Measurements from ENCODE around the gene TMEM94.

TMEM94 gene

DNA sequence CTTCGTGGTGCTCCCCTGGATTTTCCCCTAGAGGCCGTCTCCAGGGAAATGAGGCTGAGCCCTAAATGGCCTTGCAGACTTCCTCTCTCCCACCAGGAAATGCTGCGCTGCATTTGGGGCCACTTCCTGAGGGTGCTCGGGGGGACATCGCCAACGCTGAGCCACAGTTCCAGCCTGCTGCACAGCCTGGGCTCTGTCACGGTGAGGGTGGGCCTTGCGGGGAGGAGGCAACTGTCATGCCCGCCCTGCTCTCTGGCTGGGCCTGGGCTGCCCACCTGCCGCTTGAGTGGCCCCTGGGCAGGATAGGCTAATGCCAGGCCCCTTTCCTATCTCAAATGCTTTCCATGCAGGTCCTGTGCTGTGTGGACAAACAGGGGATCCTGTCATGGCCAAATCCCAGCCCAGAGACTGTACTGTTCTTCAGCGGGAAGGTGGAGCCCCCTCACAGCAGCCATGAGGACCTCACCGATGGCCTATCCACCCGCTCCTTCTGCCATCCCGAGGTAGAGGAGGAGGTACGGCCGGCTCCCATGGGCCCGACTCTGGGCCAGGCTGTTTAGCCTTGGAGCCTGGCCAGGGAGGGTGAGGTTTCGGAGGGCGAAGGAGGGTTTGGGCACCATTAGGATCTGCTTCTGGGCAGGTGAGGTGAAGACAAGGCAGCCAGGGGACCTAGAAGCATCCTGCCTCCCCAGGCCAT, 34.7 kb downstream of the TMEM94 start:
- Mint-ChIP-seq H3K27me3 (no peaks in the 10 kb centered on the region), H3K36me3 (peaks cover 25 to 56% of the 10 kb centered on the region in 2 donors), H3K4me1 (peaks cover 18 to 19% of the 10 kb centered on the region in 2 donors), H3K4me3 (no peak overlapping the region), H3K9me3 (no peaks in the 10 kb centered on the region), H3K27ac (no peak overlapping the region)
- ATAC-seq (replicated peaks): no peak
- DNase-seq: no peak

DNA sequence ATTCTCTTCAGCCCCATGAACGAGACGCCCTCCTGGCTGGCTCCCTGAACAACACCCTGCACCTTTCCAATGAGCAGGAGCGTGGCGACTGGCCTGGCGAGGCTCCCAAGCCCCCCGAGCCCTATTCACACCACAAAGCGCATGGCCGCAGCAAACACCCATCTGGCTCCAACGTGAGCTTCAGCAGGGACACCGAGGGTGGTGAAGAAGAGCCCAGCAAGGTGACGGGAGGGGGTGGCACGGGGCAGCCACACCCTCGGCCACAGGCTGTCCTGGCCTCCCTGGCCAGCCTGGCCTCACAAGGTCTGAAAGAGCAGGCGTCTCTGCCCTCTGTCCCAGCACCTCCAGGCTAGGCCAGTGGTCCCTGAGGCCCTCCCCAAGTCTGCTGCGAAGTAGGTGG, 35.2 kb downstream of the TMEM94 start:
- Mint-ChIP-seq H3K9me3 (no peaks in the 10 kb centered on the region), H3K27ac (no peak overlapping the region), H3K4me1 (peaks cover 12 to 14% of the 10 kb centered on the region in 2 donors), H3K4me3 (no peak overlapping the region), H3K36me3 (peaks cover 23 to 56% of the 10 kb centered on the region in 2 donors), H3K27me3 (no peaks in the 10 kb centered on the region)
- ATAC-seq (replicated peaks) (no peak), DNase-seq (no peak)

DNA sequence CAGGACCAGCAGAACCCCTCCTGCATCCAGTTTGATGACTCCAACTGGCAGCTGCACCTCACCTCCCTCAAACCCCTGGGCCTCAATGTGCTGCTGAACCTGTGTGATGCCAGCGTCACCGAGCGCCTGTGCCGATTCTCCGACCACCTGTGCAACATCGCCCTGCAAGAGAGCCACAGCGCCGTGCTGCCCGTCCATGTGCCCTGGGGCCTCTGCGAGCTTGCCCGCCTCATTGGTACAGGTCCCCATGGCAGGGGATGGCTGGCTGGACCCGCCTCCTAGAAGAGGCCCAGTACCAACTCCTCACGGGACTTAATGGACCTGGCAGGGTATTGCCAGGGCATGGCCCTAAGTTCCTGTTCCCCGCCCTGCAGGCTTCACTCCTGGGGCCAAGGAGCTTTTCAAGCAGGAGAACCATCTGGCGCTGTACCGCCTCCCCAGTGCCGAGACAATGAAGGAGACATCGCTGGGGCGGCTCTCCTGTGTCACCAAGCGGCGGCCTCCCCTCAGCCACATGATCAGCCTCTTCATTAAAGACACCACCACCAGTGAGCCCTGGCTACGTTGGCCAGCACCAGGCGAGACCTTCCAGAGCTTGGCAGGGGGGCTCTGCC, 36.2 kb downstream of the TMEM94 start:
- no peak for DNase-seq
- H3K27ac Mint-ChIP-seq: peak overlapping the region; percentile 59
- H3K9me3 Mint-ChIP-seq: no peaks in the 10 kb centered on the region
- H3K27me3 Mint-ChIP-seq: no peaks in the 10 kb centered on the region
- peaks cover 3 to 4% of the 10 kb centered on the region in 2 donors for H3K4me1 Mint-ChIP-seq
- ATAC-seq (replicated peaks): no peak
- peaks cover 26 to 50% of the 10 kb centered on the region in 2 donors for H3K36me3 Mint-ChIP-seq
- no peak overlapping the region for H3K4me3 Mint-ChIP-seq

DNA sequence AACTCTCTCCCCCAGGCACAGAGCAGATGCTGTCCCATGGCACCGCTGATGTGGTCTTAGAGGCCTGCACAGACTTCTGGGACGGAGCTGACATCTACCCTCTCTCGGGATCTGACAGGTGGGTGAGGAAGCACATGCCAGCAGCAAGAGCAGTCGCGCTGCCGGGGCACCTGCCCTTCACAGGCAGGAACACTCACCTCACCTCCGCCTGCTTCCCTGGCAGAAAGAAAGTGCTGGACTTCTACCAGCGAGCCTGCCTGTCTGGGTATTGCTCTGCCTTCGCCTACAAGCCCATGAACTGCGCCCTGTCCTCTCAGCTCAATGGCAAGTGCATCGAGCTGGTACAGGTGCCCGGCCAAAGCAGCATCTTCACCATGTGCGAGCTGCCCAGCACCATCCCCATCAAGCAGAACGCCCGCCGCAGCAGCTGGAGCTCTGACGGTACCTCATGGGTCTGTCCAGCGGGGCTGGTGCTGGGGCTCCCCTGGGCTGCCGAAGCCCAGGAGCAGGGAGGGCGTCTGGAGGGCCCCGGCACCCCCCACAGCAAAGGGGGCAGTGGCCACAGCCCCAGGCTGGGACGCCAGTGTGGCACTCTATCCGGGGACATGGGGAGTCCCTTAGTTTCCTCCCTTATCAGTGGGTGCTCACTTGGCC, 37.2 kb downstream of the TMEM94 start:
- Mint-ChIP-seq H3K4me1 (peaks cover 0 to 1% of the 10 kb centered on the region in 2 donors), H3K27ac (no peak overlapping the region), H3K27me3 (no peaks in the 10 kb centered on the region), H3K4me3 (no peak overlapping the region), H3K9me3 (no peaks in the 10 kb centered on the region), H3K36me3 (peaks cover 26 to 53% of the 10 kb centered on the region in 2 donors)
- no peak for ATAC-seq (replicated peaks)
- no peak for DNase-seq

DNA sequence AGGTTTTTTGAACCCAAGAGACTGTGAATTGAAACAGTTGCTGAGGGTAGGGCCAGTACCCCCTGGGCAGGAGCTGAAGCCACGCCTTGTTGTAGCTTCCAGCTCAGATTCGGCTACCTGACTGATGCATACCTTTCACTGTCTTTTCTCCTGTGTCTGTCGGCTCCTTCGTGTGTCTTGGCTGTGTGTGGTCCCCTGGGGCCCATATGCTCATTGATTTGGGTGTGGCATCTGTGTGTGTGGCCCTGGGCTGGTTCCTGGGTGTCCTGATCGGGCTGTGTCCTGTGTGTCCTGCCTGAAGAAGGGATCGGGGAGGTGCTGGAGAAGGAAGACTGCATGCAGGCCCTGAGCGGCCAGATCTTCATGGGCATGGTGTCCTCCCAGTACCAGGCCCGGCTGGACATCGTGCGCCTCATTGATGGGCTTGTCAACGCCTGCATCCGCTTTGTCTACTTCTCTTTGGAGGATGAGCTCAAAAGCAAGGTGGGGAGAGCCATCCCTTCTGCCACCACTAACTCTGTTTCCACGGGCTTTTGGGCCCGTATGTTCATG, 38.0 kb downstream of the TMEM94 start:
- Mint-ChIP-seq H3K4me1 (no peaks in the 10 kb centered on the region), H3K9me3 (no peaks in the 10 kb centered on the region), H3K27me3 (no peaks in the 10 kb centered on the region), H3K4me3 (no peak overlapping the region), H3K36me3 (peaks cover 33 to 58% of the 10 kb centered on the region in 2 donors), H3K27ac (no peak overlapping the region)
- DNase-seq: no peak
- ATAC-seq (replicated peaks): no peak

DNA sequence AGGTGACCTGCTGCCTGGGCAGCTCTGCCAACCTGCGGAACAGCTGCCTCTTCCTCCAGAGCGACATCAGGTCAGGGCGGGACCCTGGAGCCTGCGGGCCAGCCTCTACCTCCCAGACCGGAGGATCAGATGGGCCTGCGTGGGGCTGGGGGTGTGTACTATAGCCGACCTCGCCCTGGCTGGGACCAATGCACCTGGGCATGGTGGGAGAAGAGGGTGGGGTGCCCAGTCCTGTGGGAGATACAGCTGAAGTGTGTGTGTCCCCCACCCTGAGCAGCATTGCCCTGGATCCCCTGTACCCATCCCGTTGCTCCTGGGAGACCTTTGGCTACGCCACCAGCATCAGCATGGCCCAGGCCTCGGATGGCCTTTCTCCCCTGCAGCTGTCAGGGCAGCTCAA, 39.6 kb downstream of the TMEM94 start:
- Mint-ChIP-seq H3K9me3 (no peaks in the 10 kb centered on the region), H3K4me3 (no peak overlapping the region), H3K4me1 (no peaks in the 10 kb centered on the region), H3K27ac (no peak overlapping the region), H3K27me3 (no peaks in the 10 kb centered on the region), H3K36me3 (peaks cover 31 to 56% of the 10 kb centered on the region in 2 donors)
- ATAC-seq (replicated peaks) (no peak), DNase-seq (no peak)

DNA sequence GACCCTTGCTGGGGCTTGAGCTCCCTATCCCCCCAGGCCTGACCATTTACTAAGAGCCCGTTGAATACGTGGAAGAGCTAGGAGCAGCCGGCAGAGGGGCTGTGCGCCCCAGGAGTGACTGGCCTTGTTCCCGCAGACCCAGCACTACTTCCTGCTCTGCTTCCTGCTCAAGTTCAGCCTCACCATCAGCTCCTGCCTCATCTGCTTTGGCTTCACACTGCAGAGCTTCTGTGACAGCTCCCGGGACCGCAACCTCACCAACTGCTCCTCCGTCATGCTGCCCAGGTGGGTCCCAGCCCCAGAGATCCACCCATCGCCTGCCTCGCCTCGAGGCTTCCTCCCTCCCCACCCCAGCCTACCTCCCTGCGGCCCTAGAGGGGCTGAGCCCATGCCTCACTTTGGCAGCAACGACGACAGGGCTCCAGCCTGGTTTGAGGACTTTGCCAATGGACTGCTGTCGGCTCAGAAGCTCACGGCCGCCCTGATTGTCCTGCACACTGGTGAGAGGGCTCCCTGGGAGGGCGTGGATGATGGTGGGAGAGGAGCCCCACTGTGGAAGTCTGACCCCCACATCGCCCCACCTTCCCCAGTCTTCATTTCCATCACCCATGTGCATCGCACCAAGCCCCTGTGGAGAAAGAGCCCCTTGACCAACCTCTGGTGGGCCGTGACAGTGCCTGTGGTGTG, 41.7 kb downstream of the TMEM94 start:
- H3K27me3 Mint-ChIP-seq: no peaks in the 10 kb centered on the region
- H3K4me3 Mint-ChIP-seq: no peak overlapping the region
- ATAC-seq (replicated peaks): no peak
- H3K9me3 Mint-ChIP-seq: no peaks in the 10 kb centered on the region
- H3K36me3 Mint-ChIP-seq: peaks cover 23 to 43% of the 10 kb centered on the region in 2 donors
- no peaks in the 10 kb centered on the region for H3K4me1 Mint-ChIP-seq
- DNase-seq: no peak
- H3K27ac Mint-ChIP-seq: peak overlapping the region; percentile 9

DNA sequence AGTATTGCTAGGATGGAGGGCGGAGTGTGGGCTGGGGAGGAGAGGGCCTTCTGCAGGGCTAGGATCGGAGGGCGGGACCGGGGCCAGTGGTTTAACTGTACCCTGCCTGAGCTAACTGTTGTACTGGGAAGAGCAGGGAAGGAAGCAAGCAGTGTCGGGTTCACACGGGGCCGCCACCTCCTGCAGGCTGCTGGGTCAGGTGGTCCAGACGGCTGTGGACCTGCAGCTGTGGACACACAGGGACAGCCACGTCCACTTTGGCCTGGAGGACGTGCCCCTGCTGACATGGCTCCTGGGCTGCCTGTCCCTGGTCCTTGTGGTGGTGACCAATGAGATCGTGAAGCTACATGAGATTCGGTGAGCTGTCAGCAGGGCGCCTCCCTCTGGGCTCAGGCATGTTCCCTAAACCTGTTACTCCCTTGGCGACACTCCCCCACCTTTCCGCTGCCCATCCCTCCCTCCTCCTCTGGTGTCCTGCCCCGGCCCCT, 42.3 kb downstream of the TMEM94 start:
- no peaks in the 10 kb centered on the region for H3K9me3 Mint-ChIP-seq
- H3K36me3 Mint-ChIP-seq: peaks cover 23 to 43% of the 10 kb centered on the region in 2 donors
- DNase-seq (no peak), ATAC-seq (replicated peaks) (no peak)
- H3K4me3 Mint-ChIP-seq: no peak overlapping the region
- H3K27me3 Mint-ChIP-seq: no peaks in the 10 kb centered on the region
- no peak overlapping the region for H3K27ac Mint-ChIP-seq
- no peaks in the 10 kb centered on the region for H3K4me1 Mint-ChIP-seq

DNA sequence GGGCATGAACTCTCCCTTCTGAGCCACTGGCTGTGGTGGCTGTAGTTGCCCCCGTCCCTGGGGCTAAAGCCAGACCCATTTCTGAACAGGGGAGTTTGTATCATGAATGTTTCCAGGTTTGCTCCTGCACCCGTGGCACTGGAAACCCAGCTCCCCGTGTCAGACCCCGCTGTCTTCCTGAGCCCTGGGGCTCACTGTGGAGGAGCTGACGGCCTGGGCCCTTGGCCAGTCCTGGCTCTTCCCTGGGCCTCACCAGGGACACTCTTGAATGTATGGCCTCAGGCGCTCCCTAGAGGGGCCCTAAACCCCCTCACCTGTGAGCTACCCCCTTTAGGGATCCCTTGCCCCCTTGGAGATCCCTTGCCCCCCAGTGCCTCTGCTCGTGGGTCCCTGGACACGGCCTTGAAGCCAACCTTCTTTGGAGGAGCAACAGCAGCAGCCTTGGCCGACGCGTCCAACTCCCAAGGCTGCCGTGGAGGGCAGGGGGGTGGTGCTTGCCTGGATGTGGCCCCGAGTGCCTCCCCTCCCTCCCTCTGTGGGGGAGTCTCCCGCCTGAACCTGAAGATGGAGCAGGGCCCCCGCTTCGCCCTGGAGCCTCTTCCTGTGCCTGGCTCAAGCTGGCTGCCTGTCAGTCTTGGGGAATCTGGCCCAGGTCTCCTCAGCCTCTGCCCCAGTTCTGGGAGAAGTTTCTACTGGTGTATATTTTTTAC, 43.0 kb downstream of the TMEM94 start:
- H3K27me3 Mint-ChIP-seq: no peaks in the 10 kb centered on the region
- no peak overlapping the region for H3K4me3 Mint-ChIP-seq
- peak overlapping the region; percentile 51 for H3K27ac Mint-ChIP-seq
- peaks cover 0 to 3% of the 10 kb centered on the region in 2 donors for H3K4me1 Mint-ChIP-seq
- H3K36me3 Mint-ChIP-seq: peaks cover 20 to 39% of the 10 kb centered on the region in 2 donors
- DNase-seq: no peak
- no peak for ATAC-seq (replicated peaks)
- no peaks in the 10 kb centered on the region for H3K9me3 Mint-ChIP-seq

DNA sequence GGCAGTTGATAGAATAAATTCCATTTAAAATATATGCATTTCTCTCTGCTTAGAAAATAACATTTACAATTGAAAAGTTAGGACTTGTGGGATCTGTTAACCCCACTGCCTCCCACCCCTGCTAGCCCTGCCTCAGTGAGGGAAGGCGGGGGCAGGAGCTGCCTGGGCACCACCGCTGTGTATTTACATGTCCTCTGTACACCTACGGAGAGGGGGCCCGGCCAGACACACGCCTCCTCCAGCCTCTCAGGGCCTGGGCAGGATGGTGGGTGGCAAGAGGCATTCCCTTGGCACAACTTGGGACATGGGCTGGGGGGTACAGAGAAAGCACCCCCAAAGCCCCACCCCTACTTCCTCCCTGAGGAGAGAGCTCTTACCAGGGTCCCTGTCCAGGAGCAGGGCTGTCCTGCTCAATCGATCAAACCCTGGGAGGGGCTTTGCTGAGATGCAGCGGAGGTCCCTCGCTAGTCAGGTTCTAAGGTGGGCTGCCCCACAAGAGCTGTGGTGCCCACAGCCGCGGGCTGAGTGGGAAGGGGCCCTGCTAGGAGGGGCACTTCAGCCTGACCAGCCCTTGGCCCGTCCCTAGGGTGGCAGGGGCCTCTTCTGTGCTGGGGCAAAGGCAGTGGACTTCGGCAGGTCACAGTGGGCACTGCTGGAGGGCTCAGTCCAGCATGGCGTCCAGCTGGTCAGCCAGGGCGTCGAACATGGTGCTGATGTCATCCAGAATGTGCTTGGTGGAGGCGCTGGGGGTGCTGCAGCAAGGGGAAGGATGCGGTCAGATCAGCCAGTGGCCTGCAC, 44.2 kb downstream of the TMEM94 start:
- Mint-ChIP-seq H3K4me3 (no peak overlapping the region), H3K27ac (no peak overlapping the region), H3K36me3 (peaks cover 18 to 30% of the 10 kb centered on the region in 2 donors), H3K9me3 (no peaks in the 10 kb centered on the region), H3K4me1 (peaks cover 0 to 5% of the 10 kb centered on the region in 2 donors), H3K27me3 (no peaks in the 10 kb centered on the region)
- ATAC-seq (replicated peaks) (no peak), DNase-seq (no peak)

DNA sequence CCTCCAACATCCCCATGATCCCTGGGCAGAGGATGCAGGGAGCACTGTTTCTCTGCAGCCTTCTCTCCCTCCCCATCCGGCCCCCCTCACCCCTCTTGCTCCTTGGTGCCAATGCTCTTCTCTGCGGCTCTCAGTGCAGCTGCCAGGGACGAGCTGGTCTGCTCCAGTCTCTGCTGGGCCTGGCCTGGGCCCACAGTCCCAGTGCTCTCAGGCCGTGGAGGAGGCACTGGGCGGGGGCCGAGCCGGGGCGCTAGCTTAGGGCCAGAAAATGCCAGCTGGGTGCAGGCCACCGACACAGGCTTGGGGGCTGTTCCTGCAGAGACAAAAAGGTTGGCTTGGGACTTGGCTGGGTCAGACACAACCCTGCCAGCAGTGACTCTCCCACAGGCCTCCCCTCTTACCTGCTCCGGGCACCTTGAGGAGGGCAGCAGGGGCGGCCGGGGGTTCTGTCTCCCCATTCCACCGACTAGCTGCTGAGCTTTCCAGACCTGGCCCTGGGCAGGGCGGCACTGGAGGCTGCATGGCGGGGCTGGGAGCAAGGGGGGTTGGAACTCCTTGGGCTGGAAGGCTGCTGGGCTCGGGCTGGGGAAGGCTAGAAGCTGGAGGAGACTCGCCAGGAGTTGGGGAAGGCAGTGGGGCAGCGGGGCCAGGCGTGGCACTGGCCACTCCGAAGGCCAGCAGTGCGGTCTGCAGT, 45.1 kb downstream of the TMEM94 start:
- Mint-ChIP-seq H3K4me1 (peaks cover 0 to 5% of the 10 kb centered on the region in 2 donors), H3K27ac (no peak overlapping the region), H3K4me3 (no peak overlapping the region), H3K36me3 (peaks cover 14 to 21% of the 10 kb centered on the region in 2 donors), H3K27me3 (no peaks in the 10 kb centered on the region), H3K9me3 (no peaks in the 10 kb centered on the region)
- no peak for ATAC-seq (replicated peaks)
- no peak for DNase-seq

DNA sequence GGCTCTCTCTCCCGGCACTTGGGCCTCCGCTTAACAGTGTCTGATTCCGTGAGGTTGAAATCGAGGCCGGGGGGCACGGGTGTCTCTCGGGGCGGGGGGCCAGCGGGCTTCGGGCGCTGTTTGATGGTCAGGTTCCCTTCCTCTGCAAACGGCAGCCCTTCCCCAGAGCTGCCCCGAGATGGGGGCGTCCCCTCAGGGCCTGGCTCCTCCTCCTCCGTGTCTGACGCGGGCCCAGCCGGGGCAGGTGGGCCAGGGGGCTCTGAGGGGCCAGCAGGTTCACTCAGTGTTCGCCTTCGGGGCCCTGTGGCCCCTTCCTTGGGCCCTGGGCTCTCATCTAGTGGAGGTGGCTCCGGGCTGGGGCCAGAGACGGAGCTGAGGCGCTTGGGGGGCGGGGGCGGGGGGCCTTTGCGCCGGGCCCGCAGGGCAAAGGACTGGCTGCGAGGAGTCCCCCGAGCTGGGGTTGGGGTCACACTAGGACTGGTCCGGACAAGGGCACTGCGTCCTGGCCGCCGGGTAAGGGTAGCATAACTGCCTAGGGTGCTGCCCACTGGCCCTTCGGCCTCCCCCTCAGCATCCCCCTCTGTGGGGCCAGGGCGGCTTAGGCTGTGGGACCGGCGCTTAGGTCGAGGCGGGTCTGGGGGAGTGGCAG, 45.8 kb downstream of the TMEM94 start:
- DNase-seq: no peak
- peaks cover 14 to 19% of the 10 kb centered on the region in 2 donors for H3K36me3 Mint-ChIP-seq
- no peaks in the 10 kb centered on the region for H3K9me3 Mint-ChIP-seq
- no peak for ATAC-seq (replicated peaks)
- no peaks in the 10 kb centered on the region for H3K27me3 Mint-ChIP-seq
- H3K4me1 Mint-ChIP-seq: peaks cover 0 to 5% of the 10 kb centered on the region in 2 donors
- no peak overlapping the region for H3K27ac Mint-ChIP-seq
- no peak overlapping the region for H3K4me3 Mint-ChIP-seq
